Measurements from ENCODE around the gene COMMD9. TPM values are rescaled to one million over a fixed set of nuclear protein-coding genes. Genes with fewer than 3 reads are reported as not detected.

Gene COMMD9
- total RNA-seq, 4 donors from 2014 or later = 36.9 to 58.0 (median 47.8) TPM

- Histone ChIP-seq H3K4me3 (no peak overlapping the region), H3K9me3 (no peaks in the 10 kb centered on the region), H3K27ac (no peak overlapping the region), H3K36me3 (no peaks in the 10 kb centered on the region), H3K4me1 (peaks cover 0 to 5% (median 0%) of the 10 kb centered on the region in 4 donors), H3K27me3 (no peaks in the 10 kb centered on the region)
- WGBS, 2 donors = 68 to 71% methylated on average over 1 of the region's 1 CpG
- TF ChIP-seq, protein P1, sequence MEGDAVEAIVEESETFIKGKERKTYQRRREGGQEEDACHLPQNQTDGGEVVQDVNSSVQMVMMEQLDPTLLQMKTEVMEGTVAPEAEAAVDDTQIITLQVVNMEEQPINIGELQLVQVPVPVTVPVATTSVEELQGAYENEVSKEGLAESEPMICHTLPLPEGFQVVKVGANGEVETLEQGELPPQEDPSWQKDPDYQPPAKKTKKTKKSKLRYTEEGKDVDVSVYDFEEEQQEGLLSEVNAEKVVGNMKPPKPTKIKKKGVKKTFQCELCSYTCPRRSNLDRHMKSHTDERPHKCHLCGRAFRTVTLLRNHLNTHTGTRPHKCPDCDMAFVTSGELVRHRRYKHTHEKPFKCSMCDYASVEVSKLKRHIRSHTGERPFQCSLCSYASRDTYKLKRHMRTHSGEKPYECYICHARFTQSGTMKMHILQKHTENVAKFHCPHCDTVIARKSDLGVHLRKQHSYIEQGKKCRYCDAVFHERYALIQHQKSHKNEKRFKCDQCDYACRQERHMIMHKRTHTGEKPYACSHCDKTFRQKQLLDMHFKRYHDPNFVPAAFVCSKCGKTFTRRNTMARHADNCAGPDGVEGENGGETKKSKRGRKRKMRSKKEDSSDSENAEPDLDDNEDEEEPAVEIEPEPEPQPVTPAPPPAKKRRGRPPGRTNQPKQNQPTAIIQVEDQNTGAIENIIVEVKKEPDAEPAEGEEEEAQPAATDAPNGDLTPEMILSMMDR (IDR thresholded peaks at IDR 0.05) = no peak
- no peak for TF ChIP-seq POLR2A (IDR thresholded peaks at IDR 0.05)
- TF ChIP-seq EP300 (IDR thresholded peaks at IDR 0.05) = no peak
- DNase-seq (ENCODE audit: low spot score in 2 of 2) = no peak
Measured at GRCh38 chr11:36308577-36308976, 19.4 kb upstream of the COMMD9 start.

GRCh38 chr11:36306888-36307287 lies 17.7 kb upstream of the COMMD9 start:
- Histone ChIP-seq H3K27ac (no peak overlapping the region), H3K4me3 (no peak overlapping the region), H3K4me1 (peaks cover 0 to 5% (median 0%) of the 10 kb centered on the region in 4 donors), H3K9me3 (no peaks in the 10 kb centered on the region), H3K36me3 (no peaks in the 10 kb centered on the region), H3K27me3 (no peaks in the 10 kb centered on the region)
- DNase-seq (ENCODE audit: low spot score in 2 of 2) = peak in 1 of 2 donors; percentile 24
- TF ChIP-seq, protein P1 (IDR thresholded peaks at IDR 0.05) = peak; percentile 6 to 47 (median 25)
- no peak for TF ChIP-seq POLR2A (IDR thresholded peaks at IDR 0.05)
- 41 to 51% methylated on average over 3 of the region's 3 CpGs for WGBS, 2 donors

- Histone ChIP-seq H3K27ac (no peak overlapping the region), H3K36me3 (no peaks in the 10 kb centered on the region), H3K27me3 (no peaks in the 10 kb centered on the region), H3K4me3 (no peak overlapping the region), H3K4me1 (peaks cover 0 to 14% (median 3%) of the 10 kb centered on the region in 4 donors), H3K9me3 (no peaks in the 10 kb centered on the region)
- TF ChIP-seq EP300 (IDR thresholded peaks at IDR 0.05) (no peak), POLR2A (IDR thresholded peaks at IDR 0.05) (no peak)
- TF ChIP-seq, protein P1 (IDR thresholded peaks at IDR 0.05) = no peak
- DNase-seq (ENCODE audit: low spot score in 2 of 2) = no peak
- WGBS, 2 donors = 51 to 59% methylated on average over 1 of the region's 1 CpG
Measured at GRCh38 chr11:36305047-36305446, 15.8 kb upstream of the COMMD9 start.

- Histone ChIP-seq H3K36me3 (no peaks in the 10 kb centered on the region), H3K27ac (no peak overlapping the region), H3K9me3 (no peaks in the 10 kb centered on the region), H3K4me3 (no peak overlapping the region), H3K4me1 (peaks cover 0 to 14% (median 3%) of the 10 kb centered on the region in 4 donors), H3K27me3 (no peaks in the 10 kb centered on the region)
- DNase-seq (ENCODE audit: low spot score in 2 of 2) = no peak
- peak in 1 of 2 donors; percentile 28 for TF ChIP-seq EP300 (IDR thresholded peaks at IDR 0.05)
- TF ChIP-seq POLR2A (IDR thresholded peaks at IDR 0.05) = no peak
- WGBS, 2 donors = 41 to 74% methylated on average over 1 of the region's 1 CpG
Measured at GRCh38 chr11:36304351-36304750, 15.1 kb upstream of the COMMD9 start.

- no peak overlapping the region for H3K4me3 ChIP-seq
Measured at GRCh38 chr11:36300650-36301049, 11.4 kb upstream of the COMMD9 start.

More at GRCh38 chr11:36300650-36301049, 11.4 kb upstream of the COMMD9 start:
- H3K27me3 ChIP-seq = no peaks in the 10 kb centered on the region
- WGBS, 2 donors = 12% methylated on average over 3 of the region's 3 CpGs
- peaks cover 0 to 14% (median 3%) of the 10 kb centered on the region in 4 donors for H3K4me1 ChIP-seq
- TF ChIP-seq POLR2A (IDR thresholded peaks at IDR 0.05) = no peak
- TF ChIP-seq, protein P1 (IDR thresholded peaks at IDR 0.05) = no peak
- no peak for TF ChIP-seq EP300 (IDR thresholded peaks at IDR 0.05)
- DNase-seq (ENCODE audit: low spot score in 2 of 2) = peak in 1 of 2 donors; percentile 26
- no peak overlapping the region for H3K27ac ChIP-seq
- no peaks in the 10 kb centered on the region for H3K36me3 ChIP-seq
- H3K9me3 ChIP-seq = no peaks in the 10 kb centered on the region
